GM21360 (cell line): Measurements from ENCODE around the gene SLX4IP.

Source experiments
- ATAC-seq: cut with Tn5 transposase; IDR thresholded peaks from one replicate; pipeline ENCODE4 v1.9.1; 2021; ENCODE audit warnings: mild to moderate bottlenecking, moderate library complexity; ENCODE audit not compliant: unreplicated experiment

The SLX4IP gene

GRCh38 chr20:10672624-10673127, 237.6 kb downstream of the SLX4IP start:
- ATAC-seq: no peak

- ATAC-seq: no peak
Observed at GRCh38 chr20:10673176-10673841, 238.2 kb downstream of the SLX4IP start.

GRCh38 chr20:10673842-10674683, 239.0 kb downstream of the SLX4IP start, which contains the start of gene JAG1:
Gene JAG1 (minus strand): TSS chr20:10673999. CDS start chr20:10673530, 469 bp downstream.
- peak; percentile 52 for ATAC-seq

- ATAC-seq: peak; percentile 36
Observed at GRCh38 chr20:10674684-10675449, 239.8 kb downstream of the SLX4IP start.

GRCh38 chr20:10675450-10675848, 240.3 kb downstream of the SLX4IP start:
- ATAC-seq: no peak

- ATAC-seq: no peak
Observed at GRCh38 chr20:10676518-10676917, 241.4 kb downstream of the SLX4IP start.
